ENCODE results near the gene ACP7. TPM values are rescaled to one million over a fixed set of nuclear protein-coding genes. Genes with fewer than 3 reads are reported as not detected.

ACP7 gene
- total RNA-seq: 0.10 TPM in 1 of 2 replicates, not detected in the other

GRCh38 chr19:39083983-39084731 lies at the start of gene ACP7:
Gene ACP7 (plus strand): TSS chr19:39084368. CDS start chr19:39085270, 902 bp downstream.
- Mint-ChIP-seq H3K4me3 (peak within 1 kb of the TSS; percentile 45), H3K4me1 (ENCODE audit: low read depth) (peaks cover 7% of the 10 kb centered on the region), H3K9me3 (no peaks in the 10 kb centered on the region), H3K27ac (no peak within 1 kb of the TSS), H3K27me3 (ENCODE audit: insufficient read depth) (peaks cover 52% of the 10 kb centered on the region), H3K36me3 (ENCODE audit: low read depth) (no peaks in the 10 kb centered on the region)
- intact Hi-C loops (cut with micrococcal nuclease): no loop called here
- no peak for DNase-seq (ENCODE audit: low spot score)

GRCh38 chr19:39036581-39036980 lies 47.6 kb upstream of the ACP7 start:
- intact Hi-C loops (cut with micrococcal nuclease): no loop called here
- Mint-ChIP-seq H3K9me3 (no peaks in the 10 kb centered on the region), H3K27ac (no peak overlapping the region), H3K4me1 (ENCODE audit: low read depth) (no peaks in the 10 kb centered on the region), H3K4me3 (no peak overlapping the region), H3K27me3 (ENCODE audit: insufficient read depth) (peaks cover 25% of the 10 kb centered on the region), H3K36me3 (ENCODE audit: low read depth) (no peaks in the 10 kb centered on the region)
- DNase-seq (ENCODE audit: low spot score): no peak

- Mint-ChIP-seq H3K27ac (no peak overlapping the region), H3K4me3 (no peak overlapping the region), H3K4me1 (ENCODE audit: low read depth) (no peaks in the 10 kb centered on the region), H3K27me3 (ENCODE audit: insufficient read depth) (peaks cover 25% of the 10 kb centered on the region), H3K9me3 (no peaks in the 10 kb centered on the region), H3K36me3 (ENCODE audit: low read depth) (no peaks in the 10 kb centered on the region)
- intact Hi-C loops (cut with micrococcal nuclease): no loop called here
- no peak for DNase-seq (ENCODE audit: low spot score)
Observed at GRCh38 chr19:39037194-39037593, 47.0 kb upstream of the ACP7 start.

- Mint-ChIP-seq H3K4me1 (ENCODE audit: low read depth) (no peaks in the 10 kb centered on the region), H3K27ac (no peak overlapping the region), H3K27me3 (ENCODE audit: insufficient read depth) (peaks cover 19% of the 10 kb centered on the region), H3K36me3 (ENCODE audit: low read depth) (no peaks in the 10 kb centered on the region), H3K4me3 (no peak overlapping the region), H3K9me3 (no peaks in the 10 kb centered on the region)
- DNase-seq (ENCODE audit: low spot score): no peak
- intact Hi-C loops (cut with micrococcal nuclease): no loop called here
Observed at GRCh38 chr19:39038098-39038497, 46.1 kb upstream of the ACP7 start.

GRCh38 chr19:39045506-39045905 lies 38.7 kb upstream of the ACP7 start:
- Mint-ChIP-seq H3K36me3 (ENCODE audit: low read depth) (no peaks in the 10 kb centered on the region), H3K9me3 (no peaks in the 10 kb centered on the region), H3K27me3 (ENCODE audit: insufficient read depth) (peaks cover 6% of the 10 kb centered on the region), H3K4me3 (no peak overlapping the region), H3K4me1 (ENCODE audit: low read depth) (no peaks in the 10 kb centered on the region), H3K27ac (no peak overlapping the region)
- DNase-seq (ENCODE audit: low spot score): no peak
- intact Hi-C loops (cut with micrococcal nuclease): no loop called here

GRCh38 chr19:39046037-39046821 lies 37.9 kb upstream of the ACP7 start:
- intact Hi-C loops (cut with micrococcal nuclease): no loop called here
- no peak overlapping the region for H3K27ac Mint-ChIP-seq

GRCh38 chr19:39047073-39047472 lies 37.1 kb upstream of the ACP7 start:
- intact Hi-C loops (cut with micrococcal nuclease): no loop called here
- Mint-ChIP-seq H3K9me3 (no peaks in the 10 kb centered on the region), H3K4me3 (no peak overlapping the region), H3K27ac (no peak overlapping the region), H3K4me1 (ENCODE audit: low read depth) (no peaks in the 10 kb centered on the region), H3K36me3 (ENCODE audit: low read depth) (no peaks in the 10 kb centered on the region), H3K27me3 (ENCODE audit: insufficient read depth) (peaks cover 6% of the 10 kb centered on the region)
- no peak for DNase-seq (ENCODE audit: low spot score)

More at GRCh38 chr19:39046037-39046821, 37.9 kb upstream of the ACP7 start:
- no peak for DNase-seq (ENCODE audit: low spot score)
- Mint-ChIP-seq H3K27me3 (ENCODE audit: insufficient read depth) (peaks cover 6% of the 10 kb centered on the region), H3K9me3 (no peaks in the 10 kb centered on the region), H3K4me3 (no peak overlapping the region), H3K36me3 (ENCODE audit: low read depth) (no peaks in the 10 kb centered on the region), H3K4me1 (ENCODE audit: low read depth) (no peaks in the 10 kb centered on the region)

GRCh38 chr19:39052243-39052746 lies 31.9 kb upstream of the ACP7 start:
- peak; percentile 34 for DNase-seq (ENCODE audit: low spot score)
- Mint-ChIP-seq H3K4me3 (no peak overlapping the region), H3K27ac (no peak overlapping the region), H3K36me3 (ENCODE audit: low read depth) (no peaks in the 10 kb centered on the region), H3K4me1 (ENCODE audit: low read depth) (no peaks in the 10 kb centered on the region), H3K27me3 (ENCODE audit: insufficient read depth) (peaks cover 5% of the 10 kb centered on the region), H3K9me3 (no peaks in the 10 kb centered on the region)
- intact Hi-C loops (cut with micrococcal nuclease): loop anchor here (1.0 kb wide), 1 partner anchor 90 kb away; no protein-coding TSS in a partner anchor

GRCh38 chr19:39052846-39053245 lies 31.3 kb upstream of the ACP7 start:
- Mint-ChIP-seq H3K9me3 (no peaks in the 10 kb centered on the region), H3K27ac (no peak overlapping the region), H3K27me3 (ENCODE audit: insufficient read depth) (peaks cover 3% of the 10 kb centered on the region), H3K4me3 (no peak overlapping the region), H3K36me3 (ENCODE audit: low read depth) (no peaks in the 10 kb centered on the region), H3K4me1 (ENCODE audit: low read depth) (no peaks in the 10 kb centered on the region)
- intact Hi-C loops (cut with micrococcal nuclease): loop anchor here (1.0 kb wide), 1 partner anchor 91 kb away; no protein-coding TSS in a partner anchor
- DNase-seq (ENCODE audit: low spot score): no peak

GRCh38 chr19:39053276-39054090 lies 30.7 kb upstream of the ACP7 start:
- DNase-seq (ENCODE audit: low spot score): no peak
- Mint-ChIP-seq H3K27me3 (ENCODE audit: insufficient read depth) (peaks cover 3% of the 10 kb centered on the region), H3K4me1 (ENCODE audit: low read depth) (no peaks in the 10 kb centered on the region), H3K36me3 (ENCODE audit: low read depth) (no peaks in the 10 kb centered on the region), H3K27ac (no peak overlapping the region), H3K4me3 (no peak overlapping the region), H3K9me3 (no peaks in the 10 kb centered on the region)
- intact Hi-C loops (cut with micrococcal nuclease): no loop called here

- peaks cover 3% of the 10 kb centered on the region for H3K27me3 Mint-ChIP-seq (ENCODE audit: insufficient read depth)
- no peak overlapping the region for H3K27ac Mint-ChIP-seq
- H3K4me3 Mint-ChIP-seq: no peak overlapping the region
- H3K9me3 Mint-ChIP-seq: no peaks in the 10 kb centered on the region
- intact Hi-C loops (cut with micrococcal nuclease): no loop called here
- DNase-seq (ENCODE audit: low spot score): no peak
- no peaks in the 10 kb centered on the region for H3K36me3 Mint-ChIP-seq (ENCODE audit: low read depth)
- no peaks in the 10 kb centered on the region for H3K4me1 Mint-ChIP-seq (ENCODE audit: low read depth)
Observed at GRCh38 chr19:39054091-39054470, 30.1 kb upstream of the ACP7 start.

- no peaks in the 10 kb centered on the region for H3K36me3 Mint-ChIP-seq (ENCODE audit: low read depth)
- H3K9me3 Mint-ChIP-seq: no peaks in the 10 kb centered on the region
- H3K4me3 Mint-ChIP-seq: no peak overlapping the region
- H3K4me1 Mint-ChIP-seq (ENCODE audit: low read depth): peaks cover 5% of the 10 kb centered on the region
- H3K27ac Mint-ChIP-seq: no peak overlapping the region
- H3K27me3 Mint-ChIP-seq (ENCODE audit: insufficient read depth): no peaks in the 10 kb centered on the region
- no peak for DNase-seq (ENCODE audit: low spot score)
- intact Hi-C loops (cut with micrococcal nuclease): no loop called here
Observed at GRCh38 chr19:39057615-39058014, 26.6 kb upstream of the ACP7 start.

Data from activated T-helper 1 cell treated with anti-CD3 and anti-CD28 coated beads, Interleukin-12 subunit alpha, Interleukin-12 subunit beta, Interleukin-2, Interleukin-4 antibody, amounts not matched to agents 30 ng/mL and 10 ng/mL and 1 ng/mL, durations not matched to agents 14 hours and 24 hours and 36 hours (primary cell).